COR-L47 (cell line): Measurements from ENCODE around the gene ARHGAP4.

Experiments
- DNase-seq: peaks from one replicate; lab custom pipeline; 2025; lab: John Stamatoyannopoulos, UW

Gene ARHGAP4

DNA sequence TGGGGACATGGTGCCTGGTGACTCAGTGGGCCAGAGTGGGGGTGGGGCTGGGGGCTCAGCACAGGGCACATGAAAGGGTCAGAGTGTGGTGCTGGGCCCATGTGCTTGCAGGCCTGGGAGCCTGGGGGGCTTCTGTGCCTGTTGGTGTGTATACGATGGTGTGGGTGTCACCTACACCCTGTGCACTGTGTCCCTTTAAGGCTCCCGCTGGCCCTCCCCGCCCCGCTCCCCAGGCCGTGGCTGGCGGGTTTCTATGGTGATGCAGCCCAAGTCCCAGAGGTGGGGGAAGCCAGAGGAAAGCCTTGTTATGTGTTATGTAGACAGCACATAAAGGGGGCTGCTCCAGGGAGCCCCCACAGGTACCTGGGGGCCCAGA is 45.6 kb downstream of the ARHGAP4 start:
- DNase-seq, result no peak

GRCh38 chrX:153879741-153880439 is 46.2 kb downstream of the ARHGAP4 start:
- DNase-seq, result no peak

DNA sequence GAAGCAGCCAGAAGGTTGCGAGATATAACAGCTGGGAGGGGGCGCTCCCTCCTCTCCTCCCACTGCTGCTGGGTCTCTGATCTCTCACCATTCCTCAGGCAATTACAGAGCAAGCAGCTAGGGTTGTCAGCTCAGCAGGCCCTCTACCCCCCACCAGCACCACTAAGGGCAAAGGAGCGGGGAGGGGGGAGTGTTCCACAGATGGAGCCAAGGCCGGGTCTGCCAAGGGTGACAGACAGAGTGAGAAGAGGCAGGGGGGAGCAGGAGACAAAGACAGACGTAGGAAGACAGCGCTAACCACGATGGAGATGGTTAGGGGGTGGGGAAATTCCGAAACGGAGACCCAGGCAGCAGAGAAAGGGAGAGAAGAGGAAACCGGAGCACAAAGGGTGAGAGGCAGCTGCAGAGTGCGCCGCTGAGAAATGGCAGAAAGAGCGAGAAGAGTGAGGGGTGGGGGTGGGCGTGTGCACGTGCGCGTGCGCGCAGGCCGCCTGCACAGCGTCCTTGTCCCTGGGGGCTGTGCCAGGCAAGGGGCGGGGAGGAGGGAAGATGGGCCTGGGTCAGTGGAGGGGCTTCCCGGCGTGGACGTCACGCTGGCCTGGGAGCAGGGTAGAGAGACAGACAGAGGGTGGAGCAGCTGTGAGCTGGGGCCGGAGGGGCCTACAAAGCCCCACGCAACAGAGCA is 47.0 kb downstream of the ARHGAP4 start:
- DNase-seq, result peak; percentile 62

DNA sequence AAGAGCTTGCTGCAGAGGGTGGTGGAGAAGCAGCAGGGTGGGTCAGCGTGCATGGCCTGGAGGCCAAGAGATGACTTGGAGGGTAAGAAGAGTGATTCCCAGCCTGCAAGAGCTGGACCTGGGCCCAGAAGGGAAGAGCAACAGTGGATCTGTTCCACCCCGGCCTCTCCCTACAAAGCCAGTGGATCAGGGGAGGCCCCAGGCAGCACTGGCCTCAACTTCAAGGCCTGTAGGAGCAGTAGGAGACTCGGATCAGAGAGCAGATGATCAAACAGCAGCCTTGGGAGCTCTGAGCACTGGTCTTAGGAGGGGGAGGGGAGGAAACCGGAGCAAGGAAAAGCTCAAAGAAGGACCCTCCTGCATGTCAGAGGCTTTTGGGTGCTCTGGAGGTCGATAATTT is 47.7 kb downstream of the ARHGAP4 start:
- DNase-seq, result no peak

- DNase-seq, result no peak
Measured at GRCh38 chrX:153877571-153878261, 48.3 kb downstream of the ARHGAP4 start.

GRCh38 chrX:153876112-153876491 is 50.0 kb downstream of the ARHGAP4 start:
- DNase-seq, result no peak

- no peak for DNase-seq
Measured at GRCh38 chrX:153875391-153876111, 50.5 kb downstream of the ARHGAP4 start.

GRCh38 chrX:153874366-153875125 is 51.5 kb downstream of the ARHGAP4 start:
- DNase-seq, result no peak

DNA sequence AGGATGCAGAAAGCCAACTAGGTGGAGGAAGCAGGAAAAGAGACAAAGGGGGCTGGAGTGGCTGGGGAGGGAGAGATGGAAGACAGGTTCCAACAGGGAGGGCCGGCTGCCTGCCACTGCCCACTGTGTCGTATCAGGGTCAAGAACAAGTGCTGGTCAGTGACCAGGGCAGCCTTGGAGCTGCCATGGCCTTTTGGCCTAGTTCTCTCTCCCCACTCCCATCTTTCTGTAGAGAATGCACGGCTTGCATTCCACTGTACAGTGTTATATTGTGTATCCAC is 52.0 kb downstream of the ARHGAP4 start:
- DNase-seq, result no peak

- no peak for DNase-seq
Measured at GRCh38 chrX:153873282-153874084, 52.6 kb downstream of the ARHGAP4 start.

DNA sequence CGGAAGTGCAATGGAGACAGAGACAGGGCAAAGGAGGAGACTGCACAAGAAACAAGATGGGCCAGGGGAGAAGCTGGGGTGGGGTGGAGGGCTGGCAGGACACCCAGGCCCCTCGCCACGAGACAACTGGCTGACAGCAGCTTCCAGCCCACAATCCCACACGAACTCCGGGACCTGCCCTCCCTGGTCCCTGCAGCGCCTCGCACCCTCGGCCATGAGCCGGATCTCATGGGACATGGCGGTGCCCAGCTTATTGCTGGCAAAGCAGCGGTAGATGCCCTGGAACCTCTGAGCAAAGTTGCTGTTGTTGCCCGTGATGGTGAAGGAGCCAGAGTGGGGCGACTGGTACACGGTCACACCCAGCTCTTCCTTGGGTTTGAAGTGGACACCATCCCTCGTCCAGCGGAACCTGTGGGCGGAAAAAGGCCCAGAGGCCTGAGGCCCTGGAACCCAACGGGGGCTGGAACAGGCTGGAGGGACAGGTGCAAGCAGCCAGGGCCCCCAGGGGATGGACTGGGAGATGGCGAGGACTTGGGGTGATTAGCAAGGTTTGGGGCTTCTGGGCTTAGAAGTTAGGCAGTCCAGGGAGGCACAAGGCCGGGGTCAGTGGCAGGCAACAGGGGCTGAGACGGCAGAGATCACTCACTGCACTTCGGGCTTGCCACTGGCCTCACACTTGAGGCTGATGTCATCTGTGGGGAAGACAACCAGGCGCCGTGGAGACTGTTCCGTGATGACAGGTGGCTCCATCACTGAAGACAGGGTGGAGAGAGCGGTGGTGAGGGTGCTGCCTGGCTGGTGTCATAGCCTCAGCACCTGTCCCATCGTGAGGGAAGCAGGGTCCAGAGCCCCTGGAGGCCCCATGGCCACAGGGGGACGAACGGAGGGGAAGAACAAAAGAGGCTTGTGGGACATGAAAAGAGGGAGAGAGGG is 53.9 kb downstream of the ARHGAP4 start:
- no peak for DNase-seq

DNA sequence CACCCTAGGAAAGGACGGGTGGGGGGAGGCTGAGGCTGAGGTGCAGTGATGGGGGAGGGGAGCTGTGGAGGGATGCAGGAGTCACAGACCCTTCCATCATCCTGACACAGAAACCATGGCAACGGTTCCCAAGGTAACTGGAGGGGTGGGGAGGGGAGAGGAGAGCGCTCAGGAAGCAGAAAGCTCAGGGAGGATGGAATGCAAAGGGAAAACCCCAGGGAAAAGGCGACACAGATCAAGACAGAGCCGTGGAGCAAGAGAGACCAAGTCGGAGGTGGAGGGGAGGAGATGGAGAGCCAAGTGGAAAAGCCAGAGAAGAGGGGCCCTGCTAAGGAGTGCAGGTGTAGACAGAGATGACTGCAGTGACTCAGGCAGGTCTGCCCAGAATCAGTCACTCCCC is 54.6 kb downstream of the ARHGAP4 start:
- no peak for DNase-seq

DNA sequence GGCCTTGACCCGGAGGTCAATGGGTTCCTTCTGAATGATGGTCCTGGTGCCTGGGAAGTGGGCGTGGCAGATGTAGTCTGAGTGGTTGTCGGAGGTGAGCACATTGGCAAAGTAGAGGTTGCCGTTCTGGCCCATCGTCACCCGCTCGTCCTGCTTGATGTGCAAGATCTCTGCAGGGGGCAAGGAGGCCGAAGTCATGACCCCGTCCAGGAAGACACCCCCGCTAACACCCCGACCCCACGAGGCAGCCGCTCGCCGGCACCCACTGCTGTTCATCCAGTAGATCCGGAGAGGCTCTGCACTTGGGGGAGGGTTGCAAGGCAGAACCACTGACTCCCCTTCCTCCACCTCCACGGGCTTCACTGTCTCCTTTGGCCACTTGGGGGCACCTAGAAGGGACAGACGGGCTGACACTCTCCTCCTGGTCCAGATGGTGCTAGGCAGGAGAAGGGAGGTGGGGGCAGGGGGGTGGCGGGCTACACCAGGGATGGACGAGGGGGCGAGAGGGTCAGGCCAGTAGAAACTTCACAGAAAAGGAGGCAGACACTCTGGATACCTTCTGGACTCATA is 55.2 kb downstream of the ARHGAP4 start:
- no peak for DNase-seq

GRCh38 chrX:153870288-153870690 is 55.8 kb downstream of the ARHGAP4 start:
- no peak for DNase-seq

DNA sequence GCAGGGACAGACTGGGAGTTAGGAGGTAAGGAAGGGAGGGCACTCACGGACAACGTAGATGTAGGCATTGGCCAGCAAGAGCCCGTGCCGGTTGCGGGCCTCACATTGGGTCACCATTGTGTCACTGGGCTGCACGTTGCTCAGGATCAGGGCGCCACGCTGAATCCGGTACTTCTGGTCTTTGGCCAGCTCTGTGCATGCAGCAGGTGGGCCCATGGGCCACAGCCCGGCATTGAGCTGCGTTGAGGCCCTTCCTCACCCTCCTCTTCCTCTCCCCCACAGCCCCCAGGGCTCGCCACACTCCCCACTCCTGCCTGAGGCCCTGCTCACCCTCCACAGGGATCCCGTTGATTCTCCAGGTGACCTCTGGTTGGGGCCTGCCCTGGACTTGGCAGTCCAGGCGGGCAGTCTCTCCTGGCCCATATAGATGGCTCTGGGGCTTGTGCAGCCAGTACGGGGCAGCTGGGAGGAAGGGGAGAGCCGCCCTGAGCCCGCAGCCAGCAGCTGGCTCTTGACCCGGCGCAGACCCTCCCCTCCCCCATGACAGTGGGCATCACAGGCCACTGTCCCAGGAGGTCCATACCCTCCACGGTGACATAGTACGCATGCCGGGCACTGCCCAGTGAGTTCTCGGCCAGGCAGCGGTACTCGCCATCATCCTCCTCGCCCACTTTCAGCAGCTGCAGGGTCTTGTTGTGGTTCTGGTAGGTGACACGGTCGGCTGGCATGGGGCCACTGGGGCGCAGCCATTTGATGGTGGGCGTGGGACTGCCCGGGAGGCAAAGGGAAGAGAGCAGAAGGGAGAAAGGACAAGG is 56.4 kb downstream of the ARHGAP4 start:
- no peak for DNase-seq

- no peak for DNase-seq
Measured at GRCh38 chrX:153868576-153869472, 57.2 kb downstream of the ARHGAP4 start.

DNA sequence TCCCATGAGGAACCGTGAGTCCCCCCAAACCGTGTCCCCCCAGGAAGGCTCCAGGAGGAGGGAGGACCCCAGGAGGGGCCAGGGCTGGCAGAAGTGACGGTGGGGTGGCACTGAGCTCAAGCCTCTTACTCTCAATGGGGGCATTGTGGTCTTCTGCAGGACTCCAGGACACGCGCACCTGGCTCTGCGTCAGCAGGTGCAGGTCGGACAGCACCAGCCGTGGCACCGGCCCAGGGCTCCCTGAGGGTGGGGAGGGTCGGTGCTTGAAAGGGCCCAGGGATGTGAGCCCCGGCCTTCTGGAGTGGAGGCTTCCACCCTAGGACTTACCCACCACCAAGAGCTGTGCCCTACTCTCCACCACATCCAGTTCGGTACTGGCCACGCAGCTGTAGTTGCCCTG is 58.4 kb downstream of the ARHGAP4 start:
- DNase-seq, result no peak

DNA sequence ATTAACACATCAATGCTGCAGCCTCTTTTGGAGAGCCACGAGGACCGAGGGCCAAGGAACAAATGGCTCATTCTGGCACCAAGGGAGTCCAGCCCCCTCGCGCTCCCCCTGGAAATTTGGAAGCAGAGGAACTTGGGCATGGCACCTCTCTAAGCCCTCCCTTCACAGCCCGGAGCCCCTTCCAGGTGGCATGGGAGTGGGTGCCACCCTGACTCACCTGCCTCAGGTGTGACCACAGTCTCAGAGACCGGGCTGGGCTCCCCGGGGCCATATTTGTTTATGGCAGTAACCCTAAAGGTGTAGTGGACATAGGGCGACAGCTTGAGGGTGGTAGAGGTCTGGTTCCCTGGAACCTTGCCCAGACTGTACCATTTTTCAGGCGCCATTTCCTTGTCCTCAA is 58.9 kb downstream of the ARHGAP4 start:
- DNase-seq, result no peak
